Endothelial cell (in vitro differentiated cells): Measurements from ENCODE around the gene RIN3. TPM values are rescaled to one million over a fixed set of nuclear protein-coding genes. Genes with fewer than 3 reads are reported as not detected.

Source experiments
- DNase-seq: peaks from one replicate; pipeline ENCODE4 v3.0.0; 2021; ENCODE audit warnings: low spot score
- H3K27ac Mint-ChIP-seq: one replicate; pipeline ENCODE4 v1.8.0; 2021; ENCODE audit warnings: mixed read lengths, inconsistent platforms; ENCODE audit not compliant: unreplicated experiment
- H3K27me3 Mint-ChIP-seq: one replicate; pipeline ENCODE4 v1.8.0; 2021; ENCODE audit warnings: mild to moderate bottlenecking, moderate library complexity, mixed read lengths, inconsistent platforms; ENCODE audit not compliant: unreplicated experiment
- H3K36me3 Mint-ChIP-seq: one replicate; pipeline ENCODE4 v1.8.0; 2021; ENCODE audit warnings: mild to moderate bottlenecking, low read depth, mixed read lengths, inconsistent platforms; ENCODE audit not compliant: unreplicated experiment
- H3K4me1 Mint-ChIP-seq: one replicate; pipeline ENCODE4 v1.8.0; 2021; ENCODE audit warnings: mild to moderate bottlenecking, mixed read lengths, inconsistent platforms; ENCODE audit not compliant: unreplicated experiment
- H3K4me3 Mint-ChIP-seq: one replicate; pipeline ENCODE4 v1.8.0; 2021; ENCODE audit warnings: mild to moderate bottlenecking, mixed read lengths, inconsistent platforms; ENCODE audit not compliant: unreplicated experiment
- H3K9me3 Mint-ChIP-seq: one replicate; pipeline ENCODE4 v1.8.0; 2021; ENCODE audit warnings: mixed read lengths, inconsistent platforms; ENCODE audit not compliant: unreplicated experiment
- CTCF ChIP-seq: fragments of 200-600 bp; sonication (generic); IDR thresholded peaks from one replicate; pipeline ENCODE4 v1.5.0; 2021; ENCODE audit warnings: antibody characterized with exemption; ENCODE audit not compliant: unreplicated experiment
- total RNA-seq: library from RNA; stranded (reverse); fragmentation: NEBNext Ultra II Directional; extraction: Animal tissue kit (Norgen Biotek cat#: 25700); gene quantifications from one replicate; pipeline ENCODE4 v1.2.1, GENCODE V29; 2021; ENCODE audit not compliant: unreplicated experiment

Gene RIN3
- total RNA-seq, 1 donor from 2014 or later = 25.8 TPM

GRCh38 chr14:92555465-92556111 is 42.0 kb downstream of the RIN3 start:
- DNase-seq = no peak
- Mint-ChIP-seq H3K9me3 (no peaks in the 10 kb centered on the region), H3K36me3 (peaks cover 22% of the 10 kb centered on the region), H3K4me1 (peaks cover 23% of the 10 kb centered on the region), H3K4me3 (no peak overlapping the region), H3K27me3 (peaks cover 10% of the 10 kb centered on the region), H3K27ac (no peak overlapping the region)
- TF ChIP-seq CTCF = no peak

GRCh38 chr14:92556255-92556741 is 42.7 kb downstream of the RIN3 start:
- Mint-ChIP-seq H3K27me3 (peaks cover 10% of the 10 kb centered on the region), H3K27ac (no peak overlapping the region), H3K36me3 (peaks cover 22% of the 10 kb centered on the region), H3K9me3 (no peaks in the 10 kb centered on the region), H3K4me1 (peaks cover 23% of the 10 kb centered on the region), H3K4me3 (no peak overlapping the region)
- TF ChIP-seq CTCF = no peak
- no peak for DNase-seq

GRCh38 chr14:92556863-92557543 is 43.4 kb downstream of the RIN3 start:
- TF ChIP-seq CTCF = no peak
- Mint-ChIP-seq H3K9me3 (no peaks in the 10 kb centered on the region), H3K27ac (no peak overlapping the region), H3K27me3 (peaks cover 8% of the 10 kb centered on the region), H3K4me1 (peaks cover 23% of the 10 kb centered on the region), H3K36me3 (peaks cover 22% of the 10 kb centered on the region), H3K4me3 (no peak overlapping the region)
- DNase-seq = no peak

DNA sequence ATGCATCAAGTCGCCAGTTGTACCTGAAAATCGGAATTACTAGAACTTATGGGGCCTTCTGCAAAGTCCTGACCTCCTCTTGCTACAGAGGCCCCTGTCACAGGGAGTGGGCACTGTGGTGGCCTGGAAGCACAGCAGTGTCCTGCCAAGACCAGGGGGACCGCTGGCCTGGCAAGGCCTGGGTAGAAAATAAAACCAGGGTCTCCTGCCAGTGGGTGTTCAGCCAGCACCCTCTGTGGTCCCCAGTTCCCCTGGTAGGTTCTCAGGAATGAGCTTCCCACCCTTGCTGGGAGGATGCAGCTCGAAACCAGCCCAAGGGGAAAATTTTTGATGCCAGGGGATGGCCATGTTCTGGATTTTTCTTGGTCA is 43.9 kb downstream of the RIN3 start:
- peaks cover 22% of the 10 kb centered on the region for H3K36me3 Mint-ChIP-seq
- TF ChIP-seq CTCF = no peak
- peaks cover 8% of the 10 kb centered on the region for H3K27me3 Mint-ChIP-seq
- H3K27ac Mint-ChIP-seq = no peak overlapping the region
- DNase-seq = no peak
- no peaks in the 10 kb centered on the region for H3K9me3 Mint-ChIP-seq
- H3K4me1 Mint-ChIP-seq = peaks cover 22% of the 10 kb centered on the region
- H3K4me3 Mint-ChIP-seq = no peak overlapping the region

DNA sequence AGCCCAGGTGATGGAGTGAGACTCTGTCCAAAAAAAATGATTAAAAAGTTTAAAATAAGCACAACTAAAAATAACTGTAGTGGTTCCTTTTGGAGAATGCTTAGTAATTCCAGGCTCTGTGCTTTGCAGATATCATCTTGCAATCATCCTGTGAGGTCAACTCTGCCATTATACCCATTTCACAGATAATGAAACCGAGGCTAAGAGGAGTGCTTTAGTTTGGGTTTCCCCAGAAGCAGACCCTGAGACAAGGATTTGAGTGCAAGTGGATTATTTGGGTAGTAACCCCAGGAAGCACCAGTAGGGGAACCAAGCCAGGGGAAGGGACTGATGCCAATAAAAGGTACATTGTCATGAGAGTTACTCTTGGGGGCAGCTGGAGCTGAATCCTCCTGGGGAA is 44.7 kb downstream of the RIN3 start:
- H3K9me3 Mint-ChIP-seq = no peaks in the 10 kb centered on the region
- no peak overlapping the region for H3K27ac Mint-ChIP-seq
- no peak for DNase-seq
- no peak overlapping the region for H3K4me3 Mint-ChIP-seq
- H3K36me3 Mint-ChIP-seq = peaks cover 22% of the 10 kb centered on the region
- H3K4me1 Mint-ChIP-seq = peaks cover 18% of the 10 kb centered on the region
- H3K27me3 Mint-ChIP-seq = peaks cover 7% of the 10 kb centered on the region
- no peak for TF ChIP-seq CTCF
